IPS-18a (cell line): Measurements from ENCODE around the gene SNTB2.
"Not testable (repeated sequence)": the region's sequence is repeated elsewhere in the genome, so short reads cannot be mapped to it uniquely, and the experiment has no call there.

Experiments used
- H3K27ac ChIP-seq: one replicate; pipeline ENCODE4 v1.5.1; 2013; ENCODE audit warnings: low read length
- H3K27me3 ChIP-seq: one replicate; pipeline ENCODE4 v1.6.1; 2013; ENCODE audit warnings: mild to moderate bottlenecking, low read length; ENCODE audit not compliant: control insufficient read depth, insufficient read depth
- H3K36me3 ChIP-seq: one replicate; pipeline ENCODE4 v1.6.1; 2013; ENCODE audit warnings: low read depth, low read length; ENCODE audit not compliant: control insufficient read depth
- H3K4me1 ChIP-seq: one replicate; pipeline ENCODE4 v1.6.1; 2013; ENCODE audit warnings: low read depth, low read length; ENCODE audit not compliant: control insufficient read depth
- H3K4me3 ChIP-seq: one replicate; pipeline ENCODE4 v1.5.1; 2013; ENCODE audit warnings: low read length
- H3K9ac ChIP-seq: one replicate; pipeline ENCODE4 v1.6.1; 2013; ENCODE audit warnings: mild to moderate bottlenecking, low read length, moderate library complexity
- H3K9me3 ChIP-seq: one replicate; pipeline ENCODE4 v1.6.1; 2013; ENCODE audit warnings: low read depth, low read length; ENCODE audit not compliant: control insufficient read depth

SNTB2 gene

DNA sequence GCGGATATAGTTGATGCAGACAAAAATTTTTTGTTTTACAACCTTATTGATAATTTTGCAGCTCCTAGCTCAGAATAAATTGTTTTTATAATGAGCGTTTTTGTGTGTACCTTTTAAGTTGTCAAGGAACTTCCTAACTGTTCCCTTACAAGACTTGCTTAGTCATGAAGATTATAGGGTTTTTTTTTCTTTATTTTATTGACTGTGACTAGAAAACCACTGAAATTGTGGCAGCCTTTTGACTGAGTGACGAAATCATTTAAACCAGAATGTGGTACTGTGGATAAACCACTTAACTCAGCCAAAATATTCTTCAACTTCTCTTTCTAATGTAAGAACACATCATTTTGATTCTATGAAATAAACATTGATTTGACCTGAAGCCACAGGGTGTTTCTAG lies 83.4 kb downstream of the SNTB2 start:
- Histone ChIP-seq H3K9ac (no peak overlapping the region), H3K36me3 (peaks cover 12% of the 10 kb centered on the region), H3K27me3 (no peaks in the 10 kb centered on the region), H3K27ac (no peak overlapping the region), H3K9me3 (no peaks in the 10 kb centered on the region), H3K4me1 (no peaks in the 10 kb centered on the region), H3K4me3 (no peak overlapping the region)

DNA sequence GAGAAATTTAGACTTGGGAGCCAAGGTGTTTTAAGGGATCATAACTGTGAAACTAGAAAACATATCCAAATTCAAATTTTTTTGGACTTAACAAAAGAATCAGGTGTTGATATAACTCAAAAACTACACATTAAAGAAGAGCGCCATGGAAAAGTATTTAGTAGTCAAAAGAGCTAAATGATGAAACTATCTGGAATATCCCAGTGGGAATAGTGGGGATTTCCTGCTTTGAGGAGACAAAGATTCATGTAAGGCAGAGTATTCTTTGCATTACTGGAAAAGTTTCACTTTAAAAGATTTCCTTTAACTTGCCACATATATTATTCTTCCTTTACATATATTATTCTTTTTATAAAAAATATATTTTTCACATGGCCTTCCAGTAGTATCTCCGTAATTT lies 83.9 kb downstream of the SNTB2 start:
- H3K9ac ChIP-seq = no peak overlapping the region
- H3K4me3 ChIP-seq = no peak overlapping the region
- H3K27ac ChIP-seq = no peak overlapping the region
- no peaks in the 10 kb centered on the region for H3K9me3 ChIP-seq
- H3K4me1 ChIP-seq = no peaks in the 10 kb centered on the region
- H3K27me3 ChIP-seq = no peaks in the 10 kb centered on the region
- peaks cover 12% of the 10 kb centered on the region for H3K36me3 ChIP-seq

DNA sequence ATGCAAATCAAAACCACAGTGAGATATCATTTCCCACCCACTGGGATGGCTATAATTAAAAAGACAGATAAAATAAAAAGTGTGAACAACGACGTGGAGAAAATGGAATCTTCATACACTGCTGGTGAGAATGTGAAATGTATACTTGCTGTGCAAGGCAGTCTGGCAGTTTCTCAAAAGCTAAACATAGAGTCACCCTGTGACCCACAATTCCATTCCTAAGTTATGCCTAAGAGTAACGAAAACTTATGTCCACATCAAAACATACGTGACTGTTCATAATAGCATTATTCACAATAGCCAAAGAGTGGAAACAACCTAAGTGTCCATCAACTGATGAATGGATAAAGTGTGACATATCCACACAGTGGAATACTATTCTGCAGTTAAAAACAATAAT lies 86.0 kb downstream of the SNTB2 start:
- Histone ChIP-seq H3K36me3 (peaks cover 12% of the 10 kb centered on the region), H3K9ac (no peak overlapping the region), H3K9me3 (no peaks in the 10 kb centered on the region), H3K4me1 (no peaks in the 10 kb centered on the region), H3K4me3 (no peak overlapping the region), H3K27ac (no peak overlapping the region), H3K27me3 (no peaks in the 10 kb centered on the region)

DNA sequence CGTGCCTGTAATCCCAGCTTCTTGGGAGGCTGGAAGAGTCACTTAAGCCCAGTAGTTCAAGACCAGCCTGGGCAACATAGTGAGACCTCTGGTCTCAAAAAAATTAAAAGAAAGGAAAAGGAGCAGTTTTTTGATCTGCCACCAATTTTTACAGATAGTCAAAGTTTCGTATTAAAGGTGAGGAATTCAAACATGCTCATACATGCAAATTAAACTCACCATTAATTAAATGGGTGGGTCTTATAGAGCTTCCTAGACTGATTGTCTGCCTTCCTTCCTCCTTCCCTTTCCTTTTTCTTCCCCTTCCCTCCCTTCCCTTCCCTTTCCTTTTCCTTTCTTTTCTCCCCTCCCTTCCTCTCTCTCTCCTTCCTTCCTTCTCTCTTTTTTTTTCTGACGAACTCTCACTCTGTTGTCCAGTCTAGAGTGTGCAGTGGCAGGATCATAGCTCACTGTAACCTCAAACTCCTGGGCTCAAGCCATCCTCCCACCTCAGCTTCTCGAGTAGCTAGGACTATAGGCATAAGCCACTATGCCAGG lies 87.8 kb downstream of the SNTB2 start:
- no peak overlapping the region for H3K27ac ChIP-seq
- H3K9me3 ChIP-seq = no peaks in the 10 kb centered on the region
- H3K4me1 ChIP-seq = no peaks in the 10 kb centered on the region
- H3K4me3 ChIP-seq = no peak overlapping the region
- peaks cover 12% of the 10 kb centered on the region for H3K36me3 ChIP-seq
- H3K9ac ChIP-seq = no peak overlapping the region
- no peaks in the 10 kb centered on the region for H3K27me3 ChIP-seq

DNA sequence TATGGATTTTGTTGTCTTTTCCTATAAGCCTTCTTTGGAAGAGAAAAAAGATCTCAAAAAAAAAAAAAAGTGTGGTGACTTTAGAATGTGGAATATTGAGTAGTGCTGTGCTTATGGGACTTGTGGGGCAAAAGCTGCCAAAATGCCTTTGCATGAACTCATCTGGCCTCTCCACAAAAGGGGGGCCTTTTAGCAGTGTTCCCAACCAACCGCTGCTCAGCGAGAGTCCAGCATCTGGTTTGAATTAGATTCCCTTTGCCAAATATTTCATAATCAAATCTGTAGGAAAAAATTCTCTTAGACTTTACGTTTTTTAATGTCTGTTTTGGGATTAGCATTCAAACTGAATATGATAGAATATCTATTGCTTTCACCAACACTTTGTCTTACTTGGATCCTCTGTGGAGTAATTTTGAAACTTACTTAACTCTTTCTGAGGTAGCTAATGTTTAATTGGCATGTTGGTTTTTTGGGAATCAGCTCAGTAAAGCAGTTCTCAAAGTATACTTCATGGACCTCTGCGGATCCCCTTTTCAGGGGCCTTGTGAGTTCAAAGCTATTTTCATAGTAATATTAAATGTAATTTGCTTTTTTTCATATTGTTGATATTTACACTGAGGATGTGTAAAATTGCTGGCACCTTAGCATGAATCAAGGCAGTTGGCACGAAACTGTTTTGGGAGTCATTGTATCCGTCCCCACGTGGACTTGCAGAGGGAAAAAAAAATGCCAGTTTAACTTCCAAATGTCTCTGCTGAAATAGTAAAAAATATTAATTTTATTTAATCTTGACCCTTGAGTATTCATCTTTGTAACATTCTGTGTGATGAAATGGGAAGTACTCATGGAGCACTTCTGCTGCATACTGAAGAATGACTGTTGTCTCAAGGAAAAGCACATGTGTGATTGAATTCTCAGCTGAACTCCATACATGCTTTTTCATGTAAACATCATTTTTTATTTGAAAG lies 89.5 kb downstream of the SNTB2 start:
- Histone ChIP-seq H3K36me3 (peaks cover 3% of the 10 kb centered on the region), H3K27me3 (no peaks in the 10 kb centered on the region), H3K9ac (no peak overlapping the region), H3K4me1 (no peaks in the 10 kb centered on the region), H3K27ac (no peak overlapping the region), H3K4me3 (no peak overlapping the region), H3K9me3 (no peaks in the 10 kb centered on the region)

DNA sequence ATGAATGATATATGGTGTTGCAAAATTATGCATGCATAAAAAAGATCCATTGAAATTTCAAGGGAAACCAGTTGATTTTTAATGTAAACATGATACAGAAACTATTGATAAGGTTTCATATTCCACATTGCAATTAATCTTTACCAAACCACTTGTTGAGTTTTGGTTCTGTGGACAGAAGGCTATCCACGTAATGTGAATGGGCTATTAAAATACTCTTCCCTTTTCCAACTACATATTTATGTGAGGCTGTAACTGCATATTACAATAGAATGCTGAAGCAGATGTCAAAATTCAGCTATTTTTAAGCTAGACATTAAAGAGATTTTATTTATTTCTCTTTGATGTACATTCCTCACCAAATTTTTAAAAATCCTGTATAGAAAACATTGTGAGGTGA lies 90.4 kb downstream of the SNTB2 start:
- Histone ChIP-seq H3K27me3 (no peaks in the 10 kb centered on the region), H3K9me3 (no peaks in the 10 kb centered on the region)

DNA sequence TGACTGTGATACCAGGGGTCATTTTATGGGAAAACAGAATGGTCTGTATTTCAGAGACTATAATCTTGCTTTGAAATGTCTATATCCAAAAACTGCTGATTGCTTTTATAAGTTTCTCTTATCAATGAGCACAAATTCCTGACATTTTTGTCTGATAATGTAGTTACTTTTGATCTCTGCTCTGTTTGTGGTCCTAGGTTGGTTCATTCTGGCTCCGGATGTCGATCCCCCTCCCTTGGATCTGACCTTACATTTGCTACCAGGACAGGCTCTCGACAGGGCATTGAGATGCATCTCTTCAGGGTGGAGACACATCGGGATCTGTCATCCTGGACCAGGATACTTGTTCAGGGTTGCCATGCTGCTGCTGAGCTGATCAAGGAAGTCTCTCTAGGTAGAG lies 96.9 kb downstream of the SNTB2 start:
- no peak overlapping the region for H3K27ac ChIP-seq
- H3K36me3 ChIP-seq = peaks cover 8% of the 10 kb centered on the region
- H3K9me3 ChIP-seq = no peaks in the 10 kb centered on the region

More for the DNA sequence above, 90.4 kb downstream of the SNTB2 start:
- Histone ChIP-seq H3K27ac (no peak overlapping the region), H3K36me3 (peaks cover 3% of the 10 kb centered on the region), H3K4me3 (no peak overlapping the region), H3K4me1 (no peaks in the 10 kb centered on the region), H3K9ac (no peak overlapping the region)

DNA sequence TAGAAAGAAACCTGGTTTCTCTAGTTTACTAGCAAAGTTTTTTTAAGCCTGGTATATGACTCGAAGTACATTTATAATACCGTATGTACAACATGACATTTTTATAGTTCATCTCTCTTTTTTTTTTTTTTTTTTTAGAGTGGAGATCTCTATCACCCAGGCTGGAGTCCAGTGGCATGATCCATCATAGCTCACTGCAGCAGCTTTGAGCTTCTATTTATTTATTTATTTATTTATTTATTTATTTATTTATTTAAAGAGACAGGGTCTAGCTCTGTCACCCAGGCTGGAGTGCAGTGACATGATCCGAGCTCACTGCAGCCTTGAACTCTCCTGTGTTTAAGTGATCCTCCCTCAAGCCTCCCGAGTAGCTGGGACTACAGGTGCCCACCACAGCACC lies 98.3 kb downstream of the SNTB2 start:
- Histone ChIP-seq H3K27me3 (no peaks in the 10 kb centered on the region), H3K4me1 (no peaks in the 10 kb centered on the region), H3K9ac (no peak overlapping the region), H3K36me3 (peaks cover 8% of the 10 kb centered on the region), H3K27ac (no peak overlapping the region), H3K4me3 (no peak overlapping the region), H3K9me3 (no peaks in the 10 kb centered on the region)

More for the DNA sequence above, 96.9 kb downstream of the SNTB2 start:
- Histone ChIP-seq H3K4me1 (no peaks in the 10 kb centered on the region), H3K4me3 (no peak overlapping the region), H3K27me3 (no peaks in the 10 kb centered on the region), H3K9ac (no peak overlapping the region)

DNA sequence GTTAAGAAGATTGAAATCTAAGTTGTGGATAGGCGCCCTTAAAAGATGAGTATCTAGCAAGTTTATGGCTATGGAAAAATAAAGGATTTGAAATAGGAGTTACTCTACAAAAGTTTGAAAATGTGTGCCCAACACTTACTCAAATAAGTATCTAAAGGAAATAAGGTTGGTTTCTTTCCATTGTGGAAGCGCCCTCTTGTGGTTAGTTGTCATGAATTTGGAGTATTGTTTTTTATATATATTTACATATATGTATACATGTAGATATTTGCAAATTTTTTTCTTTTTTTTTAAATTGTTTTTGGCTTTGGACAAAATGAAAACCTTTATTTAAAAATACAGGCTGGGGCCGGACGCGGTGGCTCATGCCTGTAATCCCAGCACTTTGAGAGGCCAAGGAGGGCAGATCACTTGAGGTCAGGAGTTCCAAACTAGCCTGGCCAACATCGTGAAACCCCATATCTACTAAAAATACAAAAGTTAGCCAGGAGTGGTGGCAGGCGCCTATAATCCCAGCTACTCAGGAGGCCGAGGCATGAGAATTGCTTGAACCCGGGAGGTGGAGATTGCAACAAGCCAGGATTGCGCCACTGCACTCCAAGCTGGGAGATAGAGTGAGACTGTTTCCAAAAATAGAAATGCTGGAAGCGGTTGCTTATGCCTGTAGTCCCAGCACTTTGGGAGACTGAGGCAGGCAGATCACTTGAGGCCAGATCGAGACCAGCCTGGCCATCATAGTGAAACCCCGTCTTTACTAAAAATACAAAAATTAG lies 100.2 kb downstream of the SNTB2 start:
- no peaks in the 10 kb centered on the region for H3K9me3 ChIP-seq

DNA sequence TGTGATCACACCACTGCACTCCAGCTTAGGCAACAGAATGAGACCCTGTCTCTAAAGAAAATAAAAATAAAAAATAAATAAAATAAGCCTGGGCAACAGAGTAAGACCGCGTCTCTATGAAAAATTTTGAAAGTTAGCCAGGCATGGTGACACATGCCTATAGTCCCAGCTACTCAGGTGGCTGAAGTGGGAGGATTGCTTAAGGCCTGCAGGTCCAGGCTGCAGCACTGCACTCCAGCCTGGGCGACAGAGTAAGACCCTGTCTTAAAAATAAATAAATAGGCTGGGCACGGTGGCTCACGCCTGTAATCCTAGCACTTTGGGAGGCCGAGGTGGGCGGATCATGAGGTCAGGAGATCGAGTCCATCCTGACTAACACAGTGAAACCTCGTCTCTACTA lies 104.7 kb downstream of the SNTB2 start:
- not testable (repeated sequence) for H3K36me3 ChIP-seq, H3K4me1 ChIP-seq, H3K27ac ChIP-seq, H3K9me3 ChIP-seq, H3K27me3 ChIP-seq, H3K9ac ChIP-seq, H3K4me3 ChIP-seq

More for the DNA sequence above, 100.2 kb downstream of the SNTB2 start:
- Histone ChIP-seq H3K27me3 (no peaks in the 10 kb centered on the region), H3K4me3 (no peak overlapping the region), H3K27ac (no peak overlapping the region), H3K36me3 (peaks cover 8% of the 10 kb centered on the region), H3K4me1 (no peaks in the 10 kb centered on the region), H3K9ac (no peak overlapping the region)

DNA sequence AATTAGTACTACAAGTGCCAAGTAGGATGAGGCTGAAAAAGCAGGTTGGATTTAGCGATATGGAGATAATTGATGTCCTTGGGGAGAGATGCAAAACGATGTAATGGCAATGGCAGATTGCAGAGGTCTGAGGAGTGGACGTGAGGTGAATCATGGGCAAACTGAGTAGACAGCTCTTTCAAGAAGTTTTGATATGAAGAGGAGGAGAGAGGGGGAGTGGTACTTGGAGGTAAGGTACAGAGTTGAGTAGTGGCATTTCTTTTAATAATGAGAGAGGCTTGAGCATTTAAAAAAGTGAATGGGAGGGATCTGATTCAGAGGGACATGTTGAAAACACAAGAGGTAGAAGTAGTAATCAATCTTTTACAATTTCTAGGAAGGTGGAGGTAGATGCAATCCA lies 106.4 kb downstream of the SNTB2 start:
- H3K27me3 ChIP-seq = no peaks in the 10 kb centered on the region
- no peak overlapping the region for H3K4me3 ChIP-seq
- H3K9me3 ChIP-seq = no peaks in the 10 kb centered on the region
- no peaks in the 10 kb centered on the region for H3K4me1 ChIP-seq
- H3K9ac ChIP-seq = no peak overlapping the region
- H3K27ac ChIP-seq = no peak overlapping the region
- H3K36me3 ChIP-seq = no peaks in the 10 kb centered on the region
